SK-MEL-5 (cell line): Measurements from ENCODE around the gene HOXB6. TPM values are rescaled to one million over a fixed set of nuclear protein-coding genes. Genes with fewer than 3 reads are reported as not detected.

Experiments
- small RNA-seq, 2 experiments: library from RNA; depleted of rRNA; stranded (forward); fragments of <200 nt; gene quantifications; one replicate each; pipeline ENCODE3, GENCODE V24; 2014
- total RNA-seq: library from RNA; depleted of rRNA; stranded (reverse); fragments of >200 nt; shearing (Covaris generic); gene quantifications from 2 replicates; pipeline ENCODE4 v1.2.3, GENCODE V29; 2014; rRNA removed

The HOXB6 gene
- total RNA-seq, 1 experiment from 2014 or later: 2.8 TPM

Small RNAs within 50 kb of the gene (small RNA-seq; reads per million reads assigned to genes)
- 0.02 to 0.19 reads per million in 2 experiments for gene MIR196A1

Other genes starting within 250 kb of the HOXB6 start
- gene SKAP1, start 174.8 kb downstream of the HOXB6 start, total RNA-seq: not detected in 2 replicates
- not detected in 2 replicates for gene HOXB1, start 74.0 kb downstream of the HOXB6 start, total RNA-seq
- not detected in 2 replicates for gene HOXB2, start 59.9 kb downstream of the HOXB6 start, total RNA-seq
- 0.16 and 0.48 TPM in 2 replicates for gene HOXB4, start 26.6 kb downstream of the HOXB6 start, total RNA-seq
- gene HOXB3, start 14.7 kb downstream of the HOXB6 start, total RNA-seq: 1.1 and 1.5 TPM in 2 replicates
- not detected in 2 replicates for gene HOXB5, start 11.2 kb downstream of the HOXB6 start, total RNA-seq
- 8.9 and 12.1 TPM in 2 replicates for gene HOXB7, start 6.0 kb upstream of the HOXB6 start, total RNA-seq
- 0.69 and 1.6 TPM in 2 replicates for gene HOXB8, start 10.3 kb upstream of the HOXB6 start, total RNA-seq
- gene HOXB9, start 21.4 kb upstream of the HOXB6 start, total RNA-seq: 2.2 and 3.3 TPM in 2 replicates
- not detected in 2 replicates for gene PRAC1, start 117.5 kb upstream of the HOXB6 start, total RNA-seq
- gene PRAC2, start 118.2 kb upstream of the HOXB6 start, total RNA-seq: 0.56 and 0.71 TPM in 2 replicates
- 3.7 and 4.8 TPM in 2 replicates for gene HOXB13, start 123.8 kb upstream of the HOXB6 start, total RNA-seq
- gene TTLL6, start 212.2 kb upstream of the HOXB6 start, total RNA-seq: 1.7 and 2.1 TPM in 2 replicates
- 29.1 and 37.7 TPM in 2 replicates for gene CALCOCO2, start 226.0 kb upstream of the HOXB6 start, total RNA-seq